Activated CD8-positive, alpha-beta memory T cell treated with anti-CD3 and anti-CD28 coated beads for 48 hours (primary cell): ENCODE data around the gene CSMD2.
"Not testable (repeated sequence)": the region's sequence is repeated elsewhere in the genome, so short reads cannot be mapped to it uniquely, and the experiment has no call there.

ENCODE experiments used
- DNase-seq, 3 experiments: peaks; one replicate each; pipeline ENCODE4 v3.0.0-alpha.2; 2020; ENCODE audit warnings: low read depth in 2 of 3, low spot score in 2 of 3

CSMD2 gene

GRCh38 chr1:34113362-34113761, 51.7 kb downstream of the CSMD2 start:
- no peak for DNase-seq

GRCh38 chr1:34108711-34109110, 56.3 kb downstream of the CSMD2 start:
- no peak for DNase-seq

- no peak for DNase-seq
These were observed 56.8 kb downstream of the CSMD2 start for GRCh38 chr1:34108269-34108668.

- no peak for DNase-seq
These were observed 63.9 kb downstream of the CSMD2 start for GRCh38 chr1:34101151-34101550.

GRCh38 chr1:34100332-34100731, 64.7 kb downstream of the CSMD2 start:
- no peak for DNase-seq

- not testable (repeated sequence) for DNase-seq
These were observed 72.6 kb downstream of the CSMD2 start for GRCh38 chr1:34092399-34092798.

GRCh38 chr1:34089731-34090130, 75.3 kb downstream of the CSMD2 start:
- DNase-seq, result no peak

GRCh38 chr1:34087986-34088385, 77.0 kb downstream of the CSMD2 start:
- no peak for DNase-seq

GRCh38 chr1:34086561-34086960, 78.5 kb downstream of the CSMD2 start:
- DNase-seq, result no peak

GRCh38 chr1:34083974-34084373, 81.1 kb downstream of the CSMD2 start:
- DNase-seq, result no peak

GRCh38 chr1:34082085-34082670, 82.9 kb downstream of the CSMD2 start:
- DNase-seq, result not testable (repeated sequence)

- no peak for DNase-seq
These were observed 86.6 kb downstream of the CSMD2 start for GRCh38 chr1:34078383-34078782.

- DNase-seq, result no peak
These were observed 89.5 kb downstream of the CSMD2 start for GRCh38 chr1:34075576-34075975.

GRCh38 chr1:34073028-34073695, 91.9 kb downstream of the CSMD2 start:
- DNase-seq, result no peak

GRCh38 chr1:34070201-34070836, 94.7 kb downstream of the CSMD2 start:
- no peak for DNase-seq

- DNase-seq, result no peak
These were observed 97.9 kb downstream of the CSMD2 start for GRCh38 chr1:34066981-34067603.

GRCh38 chr1:34066166-34066565, 98.9 kb downstream of the CSMD2 start:
- DNase-seq, result no peak

GRCh38 chr1:34065498-34065897, 99.5 kb downstream of the CSMD2 start:
- no peak for DNase-seq

- no peak for DNase-seq
These were observed 104.1 kb downstream of the CSMD2 start for GRCh38 chr1:34060901-34061415.

GRCh38 chr1:34060187-34060730, 104.8 kb downstream of the CSMD2 start:
- no peak for DNase-seq

GRCh38 chr1:34057347-34058130, 107.5 kb downstream of the CSMD2 start:
- DNase-seq, result no peak
